ENCODE data around the gene CRTC1.

CRTC1 gene

GRCh38 chr19:18651733-18652132 lies 31.7 kb upstream of the CRTC1 start:
- no peak for DNase-seq (ENCODE audit: low read depth)

- no peak for DNase-seq (ENCODE audit: low read depth)
These were observed 29.6 kb upstream of the CRTC1 start for GRCh38 chr19:18653853-18654252.

GRCh38 chr19:18654469-18654868 lies 29.0 kb upstream of the CRTC1 start:
- no peak for DNase-seq (ENCODE audit: low read depth)

GRCh38 chr19:18655173-18655844 lies 28.2 kb upstream of the CRTC1 start:
- DNase-seq (ENCODE audit: low read depth) = no peak

- DNase-seq (ENCODE audit: low read depth) = no peak
These were observed 27.0 kb upstream of the CRTC1 start for GRCh38 chr19:18656337-18657086.

- no peak for DNase-seq (ENCODE audit: low read depth)
These were observed 25.7 kb upstream of the CRTC1 start for GRCh38 chr19:18657590-18658365.

GRCh38 chr19:18658366-18658855 lies 25.1 kb upstream of the CRTC1 start:
- DNase-seq (ENCODE audit: low read depth) = no peak

GRCh38 chr19:18659281-18660050 lies 24.0 kb upstream of the CRTC1 start:
- no peak for DNase-seq (ENCODE audit: low read depth)

- no peak for DNase-seq (ENCODE audit: low read depth)
These were observed 23.2 kb upstream of the CRTC1 start for GRCh38 chr19:18660051-18660910.

- DNase-seq (ENCODE audit: low read depth) = no peak
These were observed 22.4 kb upstream of the CRTC1 start for GRCh38 chr19:18660939-18661670.

GRCh38 chr19:18662972-18663732 lies 20.3 kb upstream of the CRTC1 start:
- no peak for DNase-seq (ENCODE audit: low read depth)

- no peak for DNase-seq (ENCODE audit: low read depth)
These were observed 19.4 kb upstream of the CRTC1 start for GRCh38 chr19:18663940-18664530.

- DNase-seq (ENCODE audit: low read depth) = no peak
These were observed 17.7 kb upstream of the CRTC1 start for GRCh38 chr19:18665771-18666202.

GRCh38 chr19:18666317-18666716 lies 17.2 kb upstream of the CRTC1 start:
- DNase-seq (ENCODE audit: low read depth) = no peak

- no peak for DNase-seq (ENCODE audit: low read depth)
These were observed 16.7 kb upstream of the CRTC1 start for GRCh38 chr19:18666784-18667183.

- no peak for DNase-seq (ENCODE audit: low read depth)
These were observed 15.8 kb upstream of the CRTC1 start for GRCh38 chr19:18667531-18668251.

GRCh38 chr19:18668252-18668631 lies 15.2 kb upstream of the CRTC1 start:
- no peak for DNase-seq (ENCODE audit: low read depth)

GRCh38 chr19:18668744-18669523 lies 14.5 kb upstream of the CRTC1 start:
- no peak for DNase-seq (ENCODE audit: low read depth)

Data from stimulated activated CD8-positive, alpha-beta memory T cell treated with anti-CD3 and anti-CD28 coated beads, Interleukin-12 subunit alpha, Interleukin-12 subunit beta, amount 100 ng/mL, for 4 hours (primary cell).